GM12864 (cell line): Measurements from ENCODE around the gene VIPR1.

ENCODE experiments used
- DNase-seq: peaks from one replicate; pipeline ENCODE4 v3.0.0-alpha.2; 2011; ENCODE audit warnings: low read depth
- H3K4me3 ChIP-seq: 2 replicates; pipeline ENCODE4 v1.5.1; 2011; ENCODE audit warnings: mild to moderate bottlenecking, low read depth, low read length, control low read depth
- TF ChIP-seq, protein P1 (sequence below): IDR thresholded peaks from 2 replicates; pipeline ENCODE4 v1.5.1; 2011; ENCODE audit warnings: low read depth, mild to moderate bottlenecking, moderate library complexity, low read length, control low read depth, inconsistent platforms; ENCODE audit errors: missing control alignments

VIPR1 gene

GRCh38 chr3:42500091-42500490, 2.4 kb upstream of the VIPR1 start:
- TF ChIP-seq, protein P1, sequence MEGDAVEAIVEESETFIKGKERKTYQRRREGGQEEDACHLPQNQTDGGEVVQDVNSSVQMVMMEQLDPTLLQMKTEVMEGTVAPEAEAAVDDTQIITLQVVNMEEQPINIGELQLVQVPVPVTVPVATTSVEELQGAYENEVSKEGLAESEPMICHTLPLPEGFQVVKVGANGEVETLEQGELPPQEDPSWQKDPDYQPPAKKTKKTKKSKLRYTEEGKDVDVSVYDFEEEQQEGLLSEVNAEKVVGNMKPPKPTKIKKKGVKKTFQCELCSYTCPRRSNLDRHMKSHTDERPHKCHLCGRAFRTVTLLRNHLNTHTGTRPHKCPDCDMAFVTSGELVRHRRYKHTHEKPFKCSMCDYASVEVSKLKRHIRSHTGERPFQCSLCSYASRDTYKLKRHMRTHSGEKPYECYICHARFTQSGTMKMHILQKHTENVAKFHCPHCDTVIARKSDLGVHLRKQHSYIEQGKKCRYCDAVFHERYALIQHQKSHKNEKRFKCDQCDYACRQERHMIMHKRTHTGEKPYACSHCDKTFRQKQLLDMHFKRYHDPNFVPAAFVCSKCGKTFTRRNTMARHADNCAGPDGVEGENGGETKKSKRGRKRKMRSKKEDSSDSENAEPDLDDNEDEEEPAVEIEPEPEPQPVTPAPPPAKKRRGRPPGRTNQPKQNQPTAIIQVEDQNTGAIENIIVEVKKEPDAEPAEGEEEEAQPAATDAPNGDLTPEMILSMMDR = no peak
- DNase-seq = no peak
- no peak overlapping the region for H3K4me3 ChIP-seq

- no peak overlapping the region for H3K4me3 ChIP-seq
- no peak for DNase-seq
Observed at GRCh38 chr3:42500909-42501308, 1.5 kb upstream of the VIPR1 start.

DNA sequence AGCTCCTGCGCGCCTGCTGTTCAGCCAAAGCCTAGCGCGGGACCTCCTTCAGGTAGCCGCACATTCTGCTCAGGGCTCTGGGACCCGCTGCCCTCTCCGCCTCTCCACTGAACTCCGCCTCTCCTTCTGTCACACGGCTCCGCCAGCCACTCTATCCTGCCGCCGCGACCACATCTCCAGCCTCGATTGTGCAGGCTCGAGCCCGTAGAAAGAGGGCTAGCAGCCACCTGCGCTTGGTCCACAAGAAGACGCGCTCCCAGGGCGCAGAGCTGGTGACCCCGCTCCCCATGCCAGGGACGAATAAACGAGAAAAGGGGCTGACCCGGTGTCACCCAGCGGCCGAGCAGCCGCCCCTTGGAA, 1.1 kb upstream of the VIPR1 start:
- TF ChIP-seq, protein P1 = no peak
- no peak for DNase-seq
- no peak overlapping the region for H3K4me3 ChIP-seq

More at GRCh38 chr3:42500909-42501308, 1.5 kb upstream of the VIPR1 start:
- TF ChIP-seq, protein P1 = no peak

GRCh38 chr3:42501681-42502428, 588 bp upstream of the VIPR1 start:
- no peak for DNase-seq
- TF ChIP-seq, protein P1 = peak; percentile 68
- peak overlapping the region; percentile 26 for H3K4me3 ChIP-seq

DNA sequence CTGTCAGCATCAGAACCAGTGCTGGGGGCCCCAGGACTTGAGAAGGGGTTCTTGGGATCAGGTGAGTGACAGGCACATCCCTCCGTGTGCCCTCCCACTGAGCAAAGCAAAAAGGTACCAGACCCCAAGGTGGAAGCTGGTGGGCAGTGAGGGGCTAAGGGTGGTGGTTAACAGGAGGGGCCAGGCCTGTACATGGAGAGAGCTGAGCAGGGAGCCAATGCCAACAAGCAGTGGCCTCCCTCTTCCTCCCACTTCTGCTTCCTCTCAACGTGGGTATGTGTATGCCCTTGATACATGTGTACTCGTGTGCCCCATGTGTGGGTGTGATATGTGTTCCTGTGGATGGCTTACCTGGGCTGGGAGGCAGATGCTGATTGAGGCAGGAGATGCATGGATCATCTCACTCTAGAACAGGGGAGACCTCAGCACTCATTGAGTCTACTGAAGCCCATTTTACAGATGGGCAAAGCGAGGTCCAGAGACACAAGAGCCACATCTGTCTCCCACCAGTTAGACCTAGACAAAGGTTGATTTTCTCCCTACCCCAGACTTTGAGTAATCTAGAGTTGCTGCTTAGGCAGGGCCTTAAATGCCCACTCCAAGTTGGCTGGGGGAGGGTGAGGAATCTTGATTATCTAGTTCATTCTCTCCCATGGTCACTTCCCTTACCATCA, 945 bp downstream of the VIPR1 start:
- TF ChIP-seq, protein P1 = no peak
- no peak for DNase-seq
- H3K4me3 ChIP-seq = no peak overlapping the region

- DNase-seq = no peak
- TF ChIP-seq, protein P1 = no peak
- H3K4me3 ChIP-seq = no peak overlapping the region
Observed at GRCh38 chr3:42503957-42504333, 1.5 kb downstream of the VIPR1 start.
